SW480 (cell line): ENCODE measurements around the gene ZIM2.

Source experiments
- DNase-seq: peaks from one replicate; pipeline ENCODE4 v3.0.0-alpha.2; 2016; ENCODE audit warnings: low spot score

ZIM2 gene

DNA sequence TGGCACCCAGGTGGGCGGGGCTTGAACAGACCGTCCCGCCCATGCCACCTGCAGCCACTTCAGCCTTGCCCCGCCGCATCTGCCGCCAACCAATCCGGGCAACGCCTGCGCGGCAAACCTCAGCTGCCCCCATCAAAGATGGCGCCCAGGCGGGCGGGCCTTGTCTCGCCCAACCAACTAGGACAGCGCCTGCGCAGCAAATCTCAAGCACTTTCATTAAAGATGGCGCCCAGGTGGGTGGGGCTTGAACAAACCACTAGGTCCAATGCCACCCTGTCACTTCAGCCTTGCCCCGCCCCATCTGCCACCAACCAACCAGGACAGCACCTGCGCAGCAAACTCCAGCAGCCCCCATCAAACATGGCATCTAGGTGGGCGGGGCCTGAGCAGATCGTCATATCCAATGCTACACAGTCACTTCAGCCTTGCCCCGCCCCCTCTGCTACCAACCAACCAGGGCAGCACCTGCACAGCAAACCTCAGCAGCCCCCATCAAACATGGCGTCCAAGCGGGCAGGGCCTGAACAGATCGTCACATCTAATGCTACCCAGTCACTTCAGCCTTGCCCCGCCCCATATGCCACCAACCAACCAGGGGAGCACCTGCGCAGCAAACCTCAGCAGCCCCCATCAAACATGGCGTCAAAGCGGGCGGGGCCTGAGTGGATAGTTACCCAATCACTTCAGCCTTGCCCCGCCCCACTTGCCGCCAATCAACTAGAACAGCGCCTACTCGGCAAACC is 1.4 kb downstream of the ZIM2 start:
- DNase-seq = no peak

GRCh38 chr19:56838024-56838908 is 2.3 kb downstream of the ZIM2 start:
- no peak for DNase-seq

- DNase-seq = no peak
These were observed 3.0 kb downstream of the ZIM2 start for GRCh38 chr19:56837492-56838023.

DNA sequence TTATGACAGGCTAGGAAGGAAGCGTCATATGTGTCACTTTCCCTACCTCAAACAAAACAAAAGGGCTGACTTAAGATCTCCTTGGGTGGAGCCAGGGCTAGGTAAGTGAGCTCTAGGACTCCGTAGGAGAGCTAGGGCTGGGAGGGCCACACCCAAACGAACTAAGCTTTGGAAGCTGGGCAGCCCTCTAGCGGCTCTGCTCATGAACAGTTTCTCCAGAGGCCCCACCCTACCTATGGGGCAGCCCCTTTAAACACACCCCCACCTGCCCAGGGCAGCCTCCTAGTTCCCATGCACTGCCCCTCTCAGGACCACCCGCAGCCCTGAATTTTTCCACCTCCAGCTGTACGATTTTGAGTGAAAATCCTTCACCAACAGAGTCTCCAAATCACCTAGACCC is 3.5 kb downstream of the ZIM2 start:
- no peak for DNase-seq

- no peak for DNase-seq
These were observed 4.5 kb downstream of the ZIM2 start for GRCh38 chr19:56836059-56836458.

- no peak for DNase-seq
These were observed 5.1 kb downstream of the ZIM2 start for GRCh38 chr19:56835401-56835800.

- DNase-seq = no peak
These were observed 5.8 kb downstream of the ZIM2 start for GRCh38 chr19:56834564-56835375.

DNA sequence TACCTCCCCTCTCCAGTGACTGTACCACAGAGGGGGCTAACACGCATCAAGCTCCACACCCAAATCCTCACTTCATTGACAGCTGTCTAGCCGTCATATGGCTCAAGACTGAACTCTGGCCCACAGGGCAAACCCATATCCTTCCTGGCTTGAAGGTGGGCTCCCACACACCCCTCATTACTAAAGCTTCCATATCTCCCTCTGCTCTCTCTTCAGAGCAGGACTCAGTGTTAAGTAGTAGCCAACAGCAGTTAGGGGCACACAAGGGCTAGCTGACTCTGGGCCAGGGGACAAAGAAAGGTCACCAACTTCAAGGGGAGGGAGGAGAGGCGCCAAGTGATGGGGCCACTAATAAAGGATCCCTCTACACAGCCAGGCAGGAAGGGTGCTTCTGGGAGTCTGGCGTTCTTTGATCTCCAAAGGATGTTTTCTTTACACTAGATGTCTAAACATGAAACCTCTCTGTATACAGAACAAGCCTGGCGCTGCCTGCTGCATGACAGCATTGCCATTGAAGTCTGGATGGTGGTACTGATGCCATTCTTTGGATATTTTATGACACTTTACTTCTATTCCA is 8.1 kb downstream of the ZIM2 start:
- no peak for DNase-seq

DNA sequence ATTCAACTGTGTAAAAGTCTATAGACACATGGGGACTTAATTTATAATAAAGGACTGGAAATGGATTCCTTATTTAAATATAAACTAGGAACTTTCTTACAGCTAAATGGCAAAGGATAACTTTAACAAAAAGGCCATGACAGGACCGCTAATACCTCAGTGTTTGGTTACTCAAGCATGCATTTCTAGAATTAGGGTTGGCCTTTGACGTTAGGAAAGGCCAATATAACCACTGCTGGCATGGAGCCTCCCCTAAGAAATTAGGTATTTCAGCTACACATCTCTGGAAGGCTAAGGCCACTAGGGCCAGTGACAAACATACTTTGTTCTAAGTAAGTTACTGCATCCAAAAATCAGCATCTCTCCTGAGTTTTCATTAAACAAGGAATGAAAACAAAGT is 9.3 kb downstream of the ZIM2 start:
- no peak for DNase-seq

DNA sequence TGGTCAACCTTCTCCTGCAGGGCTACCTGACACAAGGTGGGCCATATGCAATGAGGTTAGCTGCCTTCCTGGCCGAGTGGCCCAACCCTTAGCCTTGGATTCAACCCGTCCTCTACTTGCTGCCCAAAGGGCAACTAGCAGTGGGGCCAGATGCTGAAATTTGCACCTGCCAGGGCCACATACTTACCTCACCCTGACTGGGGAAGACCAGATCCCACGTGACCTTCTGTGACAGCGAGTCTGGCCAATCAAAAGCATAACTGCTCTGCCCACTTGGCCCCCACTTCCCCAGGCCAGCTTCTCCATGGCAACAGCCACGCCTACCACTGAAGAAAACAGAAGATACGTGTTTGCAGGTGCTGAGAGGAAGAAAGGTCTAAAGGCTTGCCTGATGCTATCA is 10.9 kb downstream of the ZIM2 start:
- DNase-seq = no peak

DNA sequence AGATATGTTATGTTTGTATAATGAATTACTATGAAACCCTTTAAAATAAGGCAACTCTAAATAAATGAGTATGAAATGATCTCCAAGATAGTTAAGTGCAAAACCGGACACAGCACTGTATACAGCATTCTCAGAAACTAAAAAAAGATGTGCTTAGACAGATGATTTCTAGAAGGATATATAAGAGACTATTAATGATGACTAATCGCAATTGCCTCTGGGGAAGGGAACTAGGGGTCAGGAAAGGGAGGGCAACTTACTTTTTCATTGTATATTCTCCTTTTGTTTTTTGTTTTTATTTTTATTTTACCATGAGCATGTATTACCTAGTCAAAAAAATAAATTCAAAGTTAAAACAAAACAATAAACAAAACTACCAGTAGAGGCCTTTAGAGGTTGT is 12.8 kb downstream of the ZIM2 start:
- no peak for DNase-seq

GRCh38 chr19:56823956-56824355 is 16.6 kb downstream of the ZIM2 start:
- DNase-seq = no peak

DNA sequence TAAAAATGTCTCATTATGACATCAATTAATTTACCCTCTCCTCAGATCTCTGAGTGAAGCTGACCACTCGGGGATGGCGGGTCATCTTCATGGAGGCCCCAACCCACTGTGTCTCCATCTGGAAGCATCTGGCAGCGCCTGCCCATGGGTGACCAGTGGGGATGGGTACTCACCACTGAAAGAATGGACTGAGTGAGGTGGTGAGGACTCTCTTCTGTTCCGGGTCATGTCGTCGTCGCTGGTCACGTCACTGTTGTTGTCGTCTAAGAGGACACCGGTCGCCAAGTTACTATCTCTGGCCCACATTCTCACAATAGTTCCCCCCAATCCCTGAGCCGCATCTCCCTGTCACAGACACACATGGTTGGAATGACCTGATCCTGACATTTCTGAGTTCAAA is 17.1 kb downstream of the ZIM2 start:
- DNase-seq = no peak

DNA sequence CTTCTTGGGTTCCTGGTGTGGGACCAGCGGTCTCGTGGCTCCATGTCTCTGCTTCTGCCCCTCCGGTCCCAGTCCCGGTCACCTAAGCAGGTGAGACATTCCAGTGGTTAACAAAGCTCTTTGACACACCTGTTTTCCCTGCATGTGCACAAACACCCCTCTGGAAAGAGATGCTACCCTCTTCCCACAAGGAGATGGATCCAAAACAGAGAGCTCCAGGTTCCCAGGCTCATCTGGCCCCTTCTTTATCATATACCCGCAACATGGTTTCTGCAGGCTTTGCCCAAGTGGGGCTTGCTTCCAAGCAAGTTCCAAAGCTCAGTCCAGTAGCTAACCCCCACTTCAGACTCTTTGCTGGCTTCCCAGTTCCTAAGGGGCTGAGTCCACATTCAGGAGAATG is 17.8 kb downstream of the ZIM2 start:
- DNase-seq = no peak

GRCh38 chr19:56821675-56822074 is 18.9 kb downstream of the ZIM2 start:
- no peak for DNase-seq

DNA sequence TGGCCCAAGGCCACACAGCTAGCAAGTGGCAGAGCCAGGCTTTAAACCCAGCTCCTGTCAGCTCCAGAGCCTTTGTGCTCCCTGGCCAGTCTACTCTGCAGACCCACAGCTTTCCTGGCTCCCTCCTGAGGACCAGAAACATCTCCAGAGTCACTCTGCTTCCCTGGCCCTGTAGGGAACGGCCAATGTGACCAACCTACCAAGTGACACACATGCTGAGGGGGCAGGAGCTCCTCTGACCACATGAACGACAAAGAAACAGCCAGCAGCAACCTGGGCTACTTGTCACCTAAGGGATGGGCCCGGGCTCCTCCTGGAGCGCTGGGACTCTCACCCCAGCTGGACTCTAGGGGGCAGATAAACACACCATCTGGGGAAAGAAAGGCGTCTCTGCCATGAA is 19.3 kb downstream of the ZIM2 start:
- no peak for DNase-seq

DNA sequence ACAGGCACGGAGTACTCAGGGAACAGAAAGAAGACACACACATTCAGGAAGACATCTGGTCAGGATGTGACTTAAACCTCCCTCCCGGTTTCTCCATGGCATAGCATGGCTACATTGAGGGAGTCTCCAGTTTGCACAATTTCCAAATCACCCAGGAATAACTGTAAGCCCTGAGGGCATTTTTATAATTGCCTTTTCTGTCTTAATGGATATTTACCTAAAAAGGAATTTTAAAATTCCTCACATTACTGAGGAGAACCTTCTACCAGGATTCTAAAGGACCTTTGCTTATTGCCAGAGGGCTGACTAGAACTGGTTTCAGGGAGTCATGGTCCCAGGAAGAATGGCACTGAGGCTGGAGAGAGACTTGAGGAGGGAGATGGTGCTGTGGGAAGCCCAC is 21.4 kb downstream of the ZIM2 start:
- DNase-seq = no peak

DNA sequence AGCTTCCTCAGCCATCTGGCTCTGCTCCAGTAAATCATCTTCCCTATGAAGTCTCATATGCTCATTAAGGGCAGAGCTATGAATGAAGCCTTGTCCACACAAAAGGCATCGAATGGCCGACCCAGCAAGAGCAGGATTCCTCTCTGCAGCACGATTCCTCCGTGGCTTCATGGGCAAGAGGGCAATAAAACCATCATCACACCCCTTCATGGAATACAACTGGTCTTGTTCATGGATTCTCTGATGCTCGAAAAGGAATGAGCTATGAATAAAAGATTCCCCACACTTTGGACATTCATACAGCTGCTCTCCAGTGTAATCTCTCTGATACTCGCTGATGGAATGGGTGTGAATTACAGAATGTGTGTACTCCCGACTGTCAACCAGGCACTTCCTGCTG is 25.9 kb downstream of the ZIM2 start:
- no peak for DNase-seq

DNA sequence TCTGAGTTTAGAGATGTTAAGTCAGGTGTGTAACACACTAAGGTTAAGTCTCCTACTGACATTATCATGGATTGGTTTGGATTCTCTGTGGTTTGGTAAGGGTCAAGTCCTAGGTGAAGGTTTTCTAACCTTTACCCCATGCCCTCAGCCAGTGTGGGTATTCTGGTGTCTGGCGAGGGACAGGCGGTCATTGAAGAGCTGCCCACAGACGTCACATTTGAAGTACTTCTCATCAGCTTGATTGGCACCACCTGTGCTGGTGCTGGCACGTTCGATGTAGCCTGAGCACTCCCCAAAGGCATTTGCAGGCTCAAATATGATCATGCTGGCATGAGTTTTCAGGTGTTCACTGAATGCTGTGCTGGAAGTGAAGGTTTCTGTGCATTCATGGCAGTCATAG is 27.0 kb downstream of the ZIM2 start:
- no peak for DNase-seq

DNA sequence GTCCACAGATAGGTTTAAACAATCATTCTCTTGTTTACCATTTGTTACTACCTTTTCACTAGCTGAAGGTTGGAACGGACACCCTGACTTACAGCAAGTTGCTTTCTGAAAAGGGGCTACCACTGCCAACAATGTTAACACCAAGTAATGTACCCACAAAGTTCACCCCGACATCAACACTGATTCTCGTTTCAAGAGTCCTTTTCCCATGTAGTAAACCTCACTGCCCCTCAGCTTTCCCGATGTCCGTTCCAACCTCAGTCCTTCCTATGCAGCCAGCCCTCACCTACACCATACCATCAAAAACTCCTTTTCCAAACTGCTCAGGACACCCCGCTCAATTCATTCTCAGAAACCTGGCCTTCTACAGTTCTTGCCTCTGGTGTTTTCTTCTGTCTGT is 29.0 kb downstream of the ZIM2 start:
- DNase-seq = no peak

- DNase-seq = no peak
These were observed 30.3 kb downstream of the ZIM2 start for GRCh38 chr19:56810260-56810659.
